H1 (cell line): Measurements from ENCODE around the gene PLD5. TPM values are rescaled to one million over a fixed set of nuclear protein-coding genes. Genes with fewer than 3 reads are reported as not detected.

ENCODE experiments used
- BACH1 ChIP-seq: IDR thresholded peaks from 2 replicates; pipeline ENCODE4 v1.6.1; 2012; ENCODE audit warnings: low read length, improper control_type of control experiment
- CHD7 ChIP-seq: fragments of 300-600 bp; sonication (generic); IDR thresholded peaks from 2 replicates; pipeline ENCODE4 v1.7.1; 2012; ENCODE audit warnings: low read length, moderate library complexity, mild to moderate bottlenecking, inconsistent platforms; ENCODE audit not compliant: insufficient replicate concordance
- CTBP2 ChIP-seq: IDR thresholded peaks from 2 replicates; pipeline ENCODE4 v1.7.0; 2011; ENCODE audit warnings: borderline replicate concordance, mild to moderate bottlenecking, moderate library complexity, mixed read lengths, low read length; ENCODE audit not compliant: insufficient read depth, insufficient read length
- EGR1 ChIP-seq: IDR thresholded peaks from 2 replicates; pipeline ENCODE4 v1.6.1; 2011; ENCODE audit warnings: low read depth, low read length, borderline replicate concordance
- EZH2 ChIP-seq: fragments of 200-600 bp; sonication (generic); IDR thresholded peaks from 2 replicates; pipeline ENCODE4 v1.7.1; 2012; ENCODE audit warnings: low read depth, mild to moderate bottlenecking, moderate library complexity, low read length, inconsistent platforms; ENCODE audit not compliant: severe bottlenecking
- KDM5A ChIP-seq: fragments of 200-600 bp; IDR thresholded peaks from 2 replicates; pipeline ENCODE4 v1.7.1; 2012; ENCODE audit warnings: mild to moderate bottlenecking, low read length, inconsistent platforms, mixed read lengths
- MAFK ChIP-seq: IDR thresholded peaks from 2 replicates; pipeline ENCODE4 v1.6.1; 2012; ENCODE audit warnings: low read depth, mild to moderate bottlenecking, improper control_type of control experiment, low read length
- POU5F1 ChIP-seq: IDR thresholded peaks from 2 replicates; pipeline ENCODE4 v1.6.1; 2011; ENCODE audit warnings: low read depth, mild to moderate bottlenecking, low read length, moderate library complexity
- RAD21 ChIP-seq, 2 experiments: IDR thresholded peaks in 1 of 2; conservative IDR thresholded peaks in 1 of 2; 2 replicates each; pipeline ENCODE4 v1.6.1; 2011; ENCODE audit warnings: low read depth in 2 of 2, low read length in 2 of 2, improper control_type of control experiment in 1 of 2, inconsistent platforms in 1 of 2, mild to moderate bottlenecking in 1 of 2, moderate library complexity in 1 of 2
- RXRA ChIP-seq: IDR thresholded peaks from 2 replicates; pipeline ENCODE4 v1.6.1; 2011; ENCODE audit warnings: low read depth, mild to moderate bottlenecking, low read length, moderate library complexity; ENCODE audit not compliant: insufficient read depth
- SIX5 ChIP-seq: IDR thresholded peaks from 2 replicates; pipeline ENCODE4 v1.6.1; 2011; ENCODE audit warnings: mild to moderate bottlenecking, low read depth, low read length
- TEAD4 ChIP-seq: IDR thresholded peaks from 2 replicates; pipeline ENCODE4 v1.6.1; 2012; ENCODE audit warnings: low read depth, low read length, inconsistent platforms, mixed read lengths
- polyA plus RNA-seq, 7 experiments: library from polyadenylated mRNA; depleted of rRNA in 3 of 7; stranded (reverse) in 5 of 7; unstranded in 2 of 7; fragments of >200 nt in 5 of 7; fragments of 200-250 nt in 2 of 7; gene quantifications; 1 replicate in 5 of 7; 2 replicates in 1 of 7; 4 replicates in 1 of 7; pipeline versions ENCODE4 v1.2.1 to v1.2.3, GENCODE V29; 2011 to 2013; ENCODE audit warnings: missing spikeins in 2 of 7, mixed read lengths in 2 of 7
- total RNA-seq: library from RNA; stranded (reverse); fragmentation: NEBNext Ultra II Directional; extraction: Animal tissue kit (Norgen Biotek cat#: 25700); gene quantifications from 2 replicates; pipeline ENCODE4 v1.2.1, GENCODE V29; 2021

The PLD5 gene
- total and polyA plus RNA-seq, 2 of the 8 experiments (the other 6 are each of a cell fraction or from before 2014, with no cell fraction given) = 0.86 to 8.5 TPM

- TF ChIP-seq CHD7 = no peak
- TF ChIP-seq EGR1 = no peak
- TF ChIP-seq KDM5A = no peak
- no peak for TF ChIP-seq CTBP2
- no peak for TF ChIP-seq SIX5
- TF ChIP-seq TEAD4 = no peak
- no peak for TF ChIP-seq POU5F1
- no peak for TF ChIP-seq MAFK
- TF ChIP-seq EZH2 = no peak
- no peak for TF ChIP-seq BACH1
- TF ChIP-seq RXRA = no peak
- TF ChIP-seq RAD21 (IDR thresholded peaks at IDR 0.05 in 1 of 2, conservative IDR thresholded peaks at IDR 0.05 in 1 of 2; ENCODE audit: low read depth in 2 of 2, low read length in 2 of 2) = no peak
Observed at GRCh38 chr1:242431786-242432185, 92.7 kb downstream of the PLD5 start (continued).
